Fibroblast of skin of right quadriceps (primary cell): ENCODE results near the gene FGD3.

ENCODE experiments used
- DNase-seq: peaks from one replicate; pipeline ENCODE4 v3.0.0-alpha.2; 2013

FGD3 gene

DNA sequence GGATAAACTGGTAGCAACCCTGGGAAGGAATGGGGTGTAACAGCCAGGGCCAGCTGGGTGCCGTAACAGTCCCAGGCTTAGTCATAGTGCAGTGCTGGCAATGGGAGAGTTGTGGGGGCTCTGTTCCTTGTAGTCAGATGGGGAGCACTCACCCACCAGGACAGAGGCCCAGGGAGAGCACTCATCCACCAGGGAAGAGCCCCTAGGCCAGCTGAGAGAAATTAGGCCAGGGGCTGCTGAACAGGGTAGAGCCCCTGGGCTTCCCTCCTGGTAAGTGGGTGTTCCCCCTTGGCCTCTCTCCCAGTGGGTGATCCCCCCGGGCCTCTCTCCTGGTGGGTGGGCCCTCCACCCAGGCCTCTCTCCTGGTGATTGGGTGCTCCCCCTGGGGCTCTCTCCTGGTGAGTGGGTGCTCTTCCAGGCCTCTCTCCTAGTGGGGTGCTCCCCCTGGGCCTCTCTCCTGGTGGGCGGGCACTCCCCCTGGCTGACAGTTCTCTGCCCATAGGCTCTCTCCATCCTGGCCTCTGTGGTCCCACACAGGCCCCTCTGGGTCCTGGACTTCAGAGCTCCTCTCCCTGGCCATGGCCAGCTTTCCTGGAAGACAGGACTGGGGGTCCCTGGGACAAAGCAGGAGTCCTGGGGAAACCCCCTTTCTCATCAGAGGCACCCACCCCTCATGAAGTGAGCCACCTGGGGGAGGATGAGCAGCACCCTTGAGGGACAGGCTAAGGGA, 13.4 kb downstream of the FGD3 start:
- no peak for DNase-seq

DNA sequence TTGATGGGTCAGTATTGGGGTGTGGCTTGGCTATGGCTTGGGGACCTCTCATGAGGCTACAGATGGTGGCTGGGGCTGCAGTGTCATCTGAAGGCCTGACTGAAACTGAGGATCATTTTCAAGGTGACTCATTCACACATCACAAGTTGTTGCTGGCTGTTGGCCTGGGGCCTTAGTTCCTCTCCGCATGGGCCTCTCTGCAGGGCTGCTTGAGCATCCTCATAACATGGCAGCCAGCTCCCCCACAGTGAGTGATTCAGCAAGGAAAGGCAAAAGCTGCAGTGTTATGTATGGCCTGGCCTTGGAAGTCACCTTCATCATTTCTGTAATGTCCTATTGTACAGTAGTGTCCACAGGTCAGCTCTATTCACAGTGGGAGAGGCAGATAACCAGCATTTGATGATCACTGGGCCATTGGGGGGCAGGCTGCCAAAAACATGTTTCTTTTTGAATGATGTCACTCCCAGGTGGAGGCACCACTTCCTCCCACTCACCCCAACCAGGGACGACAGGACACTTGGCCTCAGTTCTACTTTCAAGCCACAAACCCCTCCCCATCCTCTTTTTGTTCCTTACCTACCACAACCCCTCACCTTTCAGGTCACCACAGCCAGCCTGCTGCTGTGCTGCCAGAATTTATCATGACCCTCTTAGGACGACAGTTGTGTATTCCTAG, 14.4 kb downstream of the FGD3 start:
- no peak for DNase-seq

DNA sequence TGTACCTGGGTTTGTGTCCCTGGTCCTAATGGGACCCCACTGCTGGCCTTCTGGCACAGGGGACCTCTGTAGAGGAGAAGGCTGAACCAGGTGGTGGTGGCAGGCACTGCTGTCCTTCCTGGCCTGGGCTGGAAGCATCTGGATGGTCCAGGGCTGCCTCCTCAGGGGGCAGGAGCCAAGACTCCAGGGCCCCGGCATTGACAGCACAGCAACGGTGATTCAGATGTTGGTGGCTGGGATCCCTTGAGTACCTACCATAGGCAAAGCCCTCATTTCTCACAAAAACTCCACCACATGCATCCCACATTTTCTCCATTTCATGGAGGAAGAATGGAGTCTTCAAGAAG, 15.0 kb downstream of the FGD3 start:
- no peak for DNase-seq

DNA sequence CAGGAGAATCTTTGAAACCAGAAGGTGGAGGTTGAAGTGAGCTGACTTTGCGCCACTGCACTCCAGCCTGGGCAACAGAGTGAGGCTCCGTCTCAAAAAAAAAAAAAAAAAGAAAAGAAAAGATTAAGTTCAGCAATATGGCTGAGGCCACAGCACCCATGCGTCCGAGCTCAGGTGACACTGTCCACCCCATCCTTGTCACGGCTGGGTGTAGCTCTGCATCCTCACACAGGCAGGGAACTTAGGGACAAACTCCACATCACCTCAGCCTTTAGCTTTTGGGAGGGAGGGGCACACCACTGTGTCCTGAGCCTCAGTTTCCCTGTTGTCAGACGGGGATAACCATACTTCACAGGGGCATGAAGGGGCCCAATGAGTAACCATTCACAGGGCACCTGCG, 15.5 kb downstream of the FGD3 start:
- no peak for DNase-seq

DNA sequence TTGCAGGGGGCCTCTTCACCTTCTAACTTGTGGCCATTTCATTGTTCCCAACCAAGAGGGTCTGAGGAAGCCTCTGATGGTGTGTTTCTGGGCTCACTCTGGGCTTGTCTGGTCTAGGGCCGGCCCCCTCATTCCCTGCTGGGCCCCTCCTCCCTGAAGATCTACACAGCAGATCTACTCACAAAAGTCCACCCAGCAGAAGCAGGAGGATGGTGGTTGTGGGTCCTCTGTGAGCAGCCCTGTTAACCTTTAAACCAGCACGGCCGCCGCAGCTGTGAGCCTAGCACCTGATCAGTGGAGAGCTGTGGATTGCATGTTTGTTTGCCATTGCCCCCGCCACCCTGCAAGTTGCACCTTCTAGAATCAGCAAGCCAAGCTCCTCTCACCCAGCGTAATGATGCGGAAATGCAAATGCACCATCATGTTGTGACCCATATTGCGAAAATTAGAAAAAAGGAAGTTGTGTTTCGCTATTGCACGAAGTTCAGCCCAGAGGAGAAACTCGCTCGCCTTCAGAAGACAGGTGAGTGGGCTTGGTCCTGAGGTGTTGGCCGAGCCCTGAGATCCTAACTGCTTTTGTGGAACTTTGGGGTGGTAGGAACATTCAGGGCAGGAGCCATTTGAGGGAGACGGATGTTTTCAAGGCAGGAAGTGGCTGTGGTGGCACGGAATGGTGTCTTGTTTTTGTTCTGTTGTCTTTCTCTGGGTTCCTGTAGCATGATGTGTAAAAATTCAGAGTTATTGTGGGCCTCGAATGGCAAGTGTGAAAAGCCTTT, 16.7 kb downstream of the FGD3 start:
- DNase-seq: no peak

DNA sequence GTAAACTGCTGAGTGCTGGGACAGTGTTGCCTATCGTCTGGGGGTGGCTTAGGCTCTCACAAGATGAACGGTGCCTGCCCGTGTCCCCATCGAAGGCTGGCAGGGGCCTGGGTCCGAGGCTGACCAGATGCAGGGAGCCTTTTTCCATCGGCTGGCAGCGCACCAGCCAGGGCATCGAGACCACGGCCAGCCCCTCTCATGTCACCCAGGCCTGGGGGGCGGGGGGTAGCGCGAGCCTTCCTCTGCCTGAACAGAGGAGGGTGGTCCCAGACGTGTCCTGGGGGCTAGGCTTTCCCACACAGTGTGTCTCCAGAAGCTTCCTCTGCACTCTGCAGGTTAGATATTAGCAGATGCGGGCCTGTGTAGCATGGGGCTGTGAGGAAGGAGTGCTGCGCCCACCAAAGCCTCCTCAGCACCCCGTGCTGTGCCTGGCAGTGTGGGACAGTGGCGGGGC, 17.3 kb downstream of the FGD3 start:
- DNase-seq: no peak

DNA sequence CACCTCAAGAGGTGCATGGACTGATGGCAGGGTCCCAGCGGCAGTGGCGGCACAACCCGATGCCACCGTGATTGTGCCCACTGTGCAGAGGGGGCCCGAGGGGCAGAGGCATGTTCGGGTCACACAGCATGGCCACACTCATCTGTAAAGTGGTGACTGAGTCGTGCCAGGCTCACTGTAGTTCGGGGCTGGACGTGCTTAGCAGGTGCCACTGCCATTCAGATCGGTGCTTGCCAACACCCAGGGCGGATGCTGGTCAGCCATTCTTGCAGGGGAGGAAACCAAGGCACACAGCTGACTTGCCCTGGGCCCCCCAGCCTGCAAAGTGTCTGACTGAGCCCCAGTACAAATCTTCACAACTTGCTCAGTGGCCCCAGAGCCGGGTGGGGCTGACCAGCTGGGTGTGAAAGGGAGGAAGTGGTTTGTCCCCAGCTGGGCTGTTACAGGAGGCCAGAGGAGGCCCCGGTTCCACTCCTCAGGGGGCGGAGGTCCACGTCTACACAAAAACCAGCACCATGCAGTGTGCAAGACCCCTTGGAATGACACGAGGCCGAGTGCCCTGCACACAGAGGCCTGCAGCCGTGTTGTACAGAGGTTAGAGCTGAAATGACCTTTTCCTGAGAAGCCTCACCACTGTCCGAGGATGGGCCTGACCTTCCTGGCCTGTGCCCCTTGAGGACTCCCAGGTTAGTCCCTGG, 17.9 kb downstream of the FGD3 start:
- no peak for DNase-seq

DNA sequence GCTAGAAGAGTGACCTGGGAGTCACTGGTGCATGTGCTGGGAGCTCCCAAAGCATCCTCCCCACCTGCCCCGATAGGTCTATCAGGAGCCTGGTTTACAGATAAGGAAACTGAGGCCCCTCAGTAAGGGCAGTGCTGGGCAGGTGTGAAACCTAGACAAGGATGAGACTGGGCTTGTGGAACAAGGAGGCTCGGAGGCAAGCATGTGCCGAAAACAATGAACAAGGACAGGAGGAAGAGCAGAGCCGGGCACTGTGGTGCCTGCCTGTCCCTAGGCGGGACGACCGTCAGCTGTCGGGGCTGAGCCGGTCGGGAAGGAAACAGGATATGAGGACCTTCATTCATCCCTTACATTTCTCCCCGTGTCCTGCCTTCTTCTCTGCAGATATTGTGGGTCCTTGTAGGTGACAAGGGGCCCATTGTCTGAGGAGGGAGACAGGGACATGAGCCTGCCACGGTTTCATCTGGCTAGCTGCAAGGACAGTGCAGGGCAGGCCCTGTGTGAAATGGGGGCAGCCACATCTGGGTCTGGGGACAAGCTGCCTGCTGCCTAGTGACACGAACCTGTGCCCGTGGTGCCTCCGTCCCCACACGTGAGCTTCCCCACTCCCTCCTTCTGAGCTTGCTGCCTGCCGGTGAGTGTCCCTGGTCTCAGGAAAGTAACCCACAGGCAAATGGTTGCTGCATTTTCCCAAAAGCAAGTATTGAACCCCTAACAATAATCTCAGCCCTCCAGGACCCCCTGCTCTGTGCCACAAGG, 18.6 kb downstream of the FGD3 start:
- DNase-seq: no peak

DNA sequence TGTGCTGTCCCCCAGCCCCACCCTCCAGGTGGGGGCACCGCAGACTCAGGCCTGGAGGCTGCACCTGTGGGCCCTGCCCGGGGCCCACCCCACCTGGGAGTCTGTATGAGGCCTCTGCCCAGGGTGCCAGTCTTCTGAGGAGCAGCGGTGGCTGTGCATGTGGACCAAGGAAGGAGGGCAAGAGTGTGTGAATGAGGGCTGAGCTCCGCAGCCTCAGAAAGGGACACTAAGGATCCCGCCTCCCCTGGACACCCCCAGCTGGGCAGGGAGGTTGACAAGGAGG, 19.1 kb downstream of the FGD3 start:
- DNase-seq: no peak

DNA sequence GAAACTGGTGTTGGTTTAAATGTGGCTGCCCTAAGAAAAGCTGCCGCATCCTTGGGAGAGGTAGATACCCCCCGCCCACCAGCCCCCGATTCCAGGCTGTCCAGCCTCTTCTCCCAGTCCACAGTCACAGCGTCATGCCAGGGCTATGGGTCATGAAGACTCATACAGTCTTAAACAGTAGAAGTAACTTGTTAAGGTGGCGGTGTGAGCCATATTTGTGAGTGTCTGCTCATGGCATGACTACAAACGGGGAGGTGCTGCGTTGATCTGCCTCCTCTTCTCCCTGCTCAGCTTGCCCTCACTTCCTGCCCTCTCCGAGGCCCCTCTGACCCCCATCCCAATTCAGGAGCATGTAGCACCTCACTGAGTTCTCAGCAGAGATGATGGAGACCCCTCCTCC, 20.8 kb downstream of the FGD3 start:
- DNase-seq: no peak

DNA sequence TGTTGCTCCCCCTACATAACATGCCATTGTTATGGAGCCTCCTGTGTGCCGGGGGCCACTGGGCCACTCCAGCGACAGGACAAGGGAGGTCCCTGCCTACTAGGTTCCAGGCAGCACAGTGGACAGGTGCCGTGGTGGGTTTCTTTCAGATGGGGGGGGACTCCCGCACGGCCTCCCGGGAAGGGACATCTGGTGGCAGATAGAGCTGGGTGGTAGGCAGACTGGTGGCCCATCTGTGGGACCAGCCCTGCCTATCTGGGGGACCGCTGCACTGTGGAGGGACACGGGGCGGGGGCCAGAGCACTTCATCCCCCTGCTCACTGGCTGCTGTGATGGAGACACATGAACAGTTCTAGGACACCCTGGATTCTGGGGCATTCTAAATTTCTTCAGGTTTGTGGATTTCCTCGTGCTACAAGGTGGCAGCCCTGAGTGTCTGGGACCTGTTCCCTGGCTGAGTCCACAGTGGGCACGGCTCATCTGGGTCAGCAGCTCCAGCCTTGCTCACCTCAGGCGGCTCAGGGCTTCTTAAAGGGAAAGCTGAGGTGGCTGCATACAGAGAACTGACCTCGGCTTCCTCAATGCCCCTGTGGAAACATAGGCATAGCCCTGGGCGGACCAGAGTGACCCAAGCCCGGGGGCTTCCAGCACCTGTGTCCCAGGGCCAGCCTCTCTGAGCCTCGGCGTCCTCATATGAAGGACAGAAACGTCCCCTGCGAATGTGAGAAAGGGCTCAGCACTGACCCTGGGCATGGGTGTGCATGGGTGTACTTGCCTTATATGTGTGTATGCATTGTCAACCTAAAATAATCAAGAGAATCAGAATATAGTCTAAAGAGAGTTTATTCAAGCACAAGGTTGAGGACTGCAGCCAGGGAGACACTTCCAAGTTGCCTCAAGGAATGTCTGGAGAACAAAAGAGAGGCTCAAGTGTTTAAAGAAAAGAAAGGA, 22.5 kb downstream of the FGD3 start:
- no peak for DNase-seq

DNA sequence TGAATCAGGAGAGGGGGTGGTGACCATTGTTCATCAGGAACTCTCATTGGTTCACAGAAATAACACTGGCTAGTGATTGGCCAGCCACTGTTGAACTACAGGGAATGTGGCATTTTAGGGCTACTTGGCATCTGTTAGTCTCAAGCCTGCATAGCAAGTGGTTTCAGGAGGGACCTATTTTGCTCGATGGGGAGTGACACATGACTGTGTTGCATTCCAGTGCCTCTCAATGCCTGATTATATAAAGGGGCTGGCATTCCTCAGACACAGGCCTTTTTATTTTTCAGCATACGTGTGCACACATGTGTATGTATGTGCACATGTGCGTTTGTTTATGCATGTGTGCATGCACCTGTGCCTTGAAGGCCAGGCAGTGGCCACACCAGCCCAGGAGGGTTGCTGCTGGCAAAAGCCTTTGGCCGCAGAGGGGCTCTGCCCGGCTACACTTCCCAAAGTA, 23.2 kb downstream of the FGD3 start:
- DNase-seq: no peak

DNA sequence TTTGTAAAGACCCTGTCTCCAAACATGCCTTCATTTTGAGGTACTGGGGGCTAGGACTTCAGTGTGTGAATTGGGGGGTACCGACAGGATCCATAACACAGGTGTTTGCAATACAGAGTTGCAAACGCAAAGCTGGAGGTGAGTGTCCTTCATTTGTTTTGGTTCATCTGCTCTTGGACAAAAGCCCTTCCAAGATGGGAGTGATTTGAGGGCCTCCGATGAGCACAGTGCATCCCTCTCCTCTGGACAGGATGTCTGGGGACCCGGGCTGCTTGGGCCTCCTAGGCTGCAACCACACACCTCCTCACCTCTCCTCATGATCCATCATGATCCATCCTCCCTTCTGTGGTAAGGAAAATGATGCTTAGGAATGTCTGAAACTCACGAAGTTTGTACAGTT, 23.8 kb downstream of the FGD3 start:
- DNase-seq: no peak

DNA sequence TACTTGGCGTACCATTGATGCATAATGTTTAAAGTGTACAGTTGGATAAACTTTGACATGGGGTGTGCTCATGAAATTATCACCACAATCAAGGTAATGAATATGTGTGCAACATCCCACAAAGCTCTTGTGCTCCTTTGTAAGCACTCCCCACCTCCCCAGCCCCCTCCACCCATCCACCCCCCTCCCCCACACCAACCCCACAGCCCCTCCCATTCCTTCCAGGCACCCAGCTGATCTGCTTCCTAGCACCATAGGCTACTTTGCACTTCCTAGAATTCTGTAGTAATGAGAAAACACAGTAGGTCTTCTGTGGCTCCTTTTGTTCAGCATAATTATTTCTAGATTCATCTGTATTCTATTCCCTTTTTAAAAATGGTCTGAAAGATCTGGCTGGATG, 24.5 kb downstream of the FGD3 start:
- no peak for DNase-seq

DNA sequence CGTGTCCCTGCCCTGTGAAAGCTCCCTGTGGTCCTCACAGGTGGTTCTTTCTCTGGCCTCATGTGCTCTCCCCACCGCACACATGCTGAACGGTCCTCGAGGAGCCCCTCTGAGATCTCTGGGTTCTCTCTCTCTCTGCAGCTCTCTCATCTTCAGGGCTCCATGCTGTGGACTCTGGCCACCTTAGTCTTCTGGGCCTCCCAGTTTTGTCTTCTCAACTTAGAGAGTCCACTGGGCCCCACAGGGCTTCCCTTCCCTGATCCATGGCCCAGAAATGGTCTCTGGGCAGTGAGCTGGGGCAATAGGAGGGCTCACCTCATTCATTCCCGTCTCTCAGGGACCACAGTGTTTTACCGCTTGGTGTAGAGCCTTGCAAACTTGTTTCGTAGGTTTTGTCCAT, 26.4 kb downstream of the FGD3 start:
- no peak for DNase-seq

DNA sequence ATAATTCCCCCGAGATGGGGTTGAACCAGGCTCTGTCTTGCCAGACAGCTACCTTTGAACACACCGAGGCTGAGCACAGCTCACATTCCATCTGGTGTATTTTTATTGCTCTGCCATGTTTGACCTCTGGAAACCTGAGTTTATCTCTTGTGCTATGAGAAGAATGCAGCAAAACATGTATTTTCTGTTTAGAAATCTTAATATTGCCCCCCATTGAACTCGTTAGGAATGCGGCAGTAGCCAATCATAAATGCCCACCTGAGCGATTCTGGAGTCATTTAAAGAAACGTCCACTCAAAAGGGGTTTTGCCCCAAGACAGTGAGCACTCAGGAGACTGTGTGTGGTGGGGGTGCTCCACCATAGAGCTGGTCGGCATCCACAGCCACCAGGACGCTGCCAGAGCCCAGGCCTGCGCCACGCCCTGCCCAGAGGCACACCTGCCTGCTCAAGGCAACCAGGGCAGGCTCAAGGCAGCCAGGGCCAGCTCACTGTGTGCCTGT, 26.9 kb downstream of the FGD3 start:
- DNase-seq: no peak

DNA sequence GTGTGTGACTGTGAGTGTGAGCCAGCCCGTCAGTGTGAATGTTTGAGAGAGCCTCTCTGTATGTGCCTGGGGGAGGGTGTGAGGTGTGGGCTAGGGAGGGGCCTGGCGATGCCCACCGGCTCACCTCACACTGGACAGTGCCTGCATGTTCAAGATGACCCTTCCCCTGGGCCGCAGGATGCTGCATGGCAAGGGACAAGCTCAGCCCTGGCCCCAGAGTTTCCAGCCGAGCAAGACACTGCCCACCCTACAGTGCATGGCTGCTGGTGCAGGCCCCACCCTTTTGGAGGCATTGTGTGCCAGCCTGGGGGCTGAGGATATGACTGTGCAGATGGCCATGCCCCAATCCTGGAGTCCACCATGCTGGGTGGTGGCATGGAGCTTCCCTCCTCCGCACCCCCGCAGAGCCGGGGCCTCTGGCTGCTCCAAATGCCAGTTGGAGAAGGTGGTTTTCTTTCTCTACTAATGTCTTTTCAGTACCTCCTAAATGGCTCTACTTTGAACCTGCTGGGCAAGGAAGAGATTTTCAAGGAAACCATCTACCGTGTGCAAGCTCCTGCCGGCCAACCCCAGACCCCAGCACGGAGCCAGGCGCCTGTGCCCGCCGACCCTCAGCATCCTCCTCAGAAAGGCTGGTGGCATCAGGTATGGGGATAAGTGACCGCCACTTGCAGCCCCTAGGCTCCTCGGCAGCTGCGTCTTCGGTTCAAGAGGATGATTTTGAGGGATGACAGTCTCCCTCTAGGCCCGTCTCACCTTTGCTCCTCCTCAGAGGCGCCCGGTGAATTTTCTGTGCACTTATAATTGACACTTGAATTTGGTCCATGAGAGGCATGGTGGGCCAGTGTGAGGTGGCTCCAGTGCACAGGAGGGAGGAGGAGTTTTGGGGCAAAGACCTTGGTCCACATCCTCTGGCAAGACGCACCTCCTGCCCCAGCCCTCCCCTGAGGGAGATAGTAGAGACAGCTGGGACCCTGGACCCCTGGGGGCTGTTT, 27.7 kb downstream of the FGD3 start:
- DNase-seq: no peak

DNA sequence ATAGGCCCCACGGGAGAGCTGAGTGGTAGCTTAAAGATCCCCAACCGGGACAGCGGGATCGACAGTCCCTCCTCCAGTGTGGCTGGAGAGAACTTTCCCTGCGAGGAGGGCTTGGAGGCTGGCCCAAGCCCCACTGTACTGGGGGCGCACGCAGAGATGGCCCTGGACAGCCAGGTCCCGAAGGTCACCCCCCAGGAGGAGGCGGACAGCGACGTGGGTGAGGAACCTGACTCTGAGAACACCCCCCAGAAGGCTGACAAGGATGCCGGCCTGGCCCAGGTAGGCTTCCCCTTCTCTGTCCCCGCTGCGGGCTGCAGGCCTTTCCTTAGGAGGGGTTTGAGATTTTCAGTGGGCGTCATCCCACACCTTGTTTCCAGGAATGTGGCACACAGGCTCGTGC, 29.1 kb downstream of the FGD3 start:
- DNase-seq: no peak

DNA sequence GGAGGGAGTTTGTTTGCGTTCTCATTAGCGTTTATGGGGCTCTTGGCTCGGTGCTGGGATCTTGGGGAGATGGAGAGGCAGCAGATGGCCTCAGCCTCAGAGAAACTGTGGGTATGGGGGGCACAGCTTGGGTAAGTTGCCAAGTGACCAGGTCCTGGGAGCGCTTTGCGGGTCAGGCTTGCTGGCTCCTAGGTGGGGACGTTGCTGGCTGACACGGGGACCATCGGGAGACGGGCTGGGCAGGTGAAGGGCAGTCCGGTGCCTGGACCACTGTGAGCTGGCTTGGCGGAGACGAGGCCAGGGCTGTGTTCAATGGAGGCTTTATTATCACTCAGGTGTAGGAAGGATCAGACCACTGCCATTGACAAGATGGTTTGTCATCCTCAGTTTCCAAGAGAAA, 30.0 kb downstream of the FGD3 start:
- no peak for DNase-seq

DNA sequence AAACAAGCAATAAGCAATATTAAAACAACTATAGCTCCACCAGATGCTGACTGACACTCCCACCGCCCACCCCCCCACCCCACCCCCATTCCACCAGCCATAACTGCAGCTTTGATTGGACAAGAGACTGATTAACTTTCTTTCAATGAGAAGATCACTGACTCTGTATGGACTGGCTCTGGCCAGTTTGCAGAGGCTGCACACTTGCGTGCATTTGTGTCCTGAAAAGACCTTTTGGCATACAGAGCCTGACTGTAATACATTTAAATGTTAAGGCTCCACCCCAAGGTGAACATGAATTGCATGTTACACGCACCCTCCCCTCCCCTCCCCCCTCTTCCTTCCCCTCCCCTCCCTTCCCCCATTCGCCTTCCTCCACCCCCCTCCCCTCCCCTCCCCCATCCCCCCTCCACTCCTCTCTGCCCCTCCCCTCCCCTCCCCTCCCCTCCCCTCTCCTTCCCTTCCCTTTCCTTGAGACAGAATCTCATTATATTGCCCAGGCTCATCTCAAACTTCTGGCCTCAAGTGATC, 31.1 kb downstream of the FGD3 start:
- DNase-seq: no peak
